Common myeloid progenitor, CD34-positive (primary cell): ENCODE results near the gene ZNF705A.
"Not testable (repeated sequence)": the region's sequence is repeated elsewhere in the genome, so short reads cannot be mapped to it uniquely, and the experiment has no call there.

Experiments
- CTCF ChIA-PET: fragments of 350-600 bp; sonication (Branson Sonifier 250); formaldehyde crosslinking; loops from one replicate; lab custom pipeline; 2021; ENCODE audit warnings: antibody characterized with exemption; lab: Charles Lee
- POLR2A ChIA-PET: fragments of 350-600 bp; sonication (Branson Sonifier 250); formaldehyde crosslinking; loops from one replicate; lab custom pipeline; 2021; ENCODE audit warnings: antibody characterized with exemption; lab: Charles Lee
- DNase-seq, 3 donors: peaks; one replicate each; pipeline versions ENCODE4 v3.0.0 to v3.0.0-alpha.2; 2013
- H3K27ac ChIP-seq, 2 experiments: 1 replicate in 1 of 2; 2 replicates in 1 of 2; pipeline ENCODE4 v1.7.0; 2013; ENCODE audit warnings: inconsistent platforms in 2 of 2, low read length in 2 of 2, mild to moderate bottlenecking in 2 of 2, low read depth in 1 of 2, moderate library complexity in 1 of 2; ENCODE audit not compliant: severe bottlenecking in 2 of 2, insufficient read depth in 1 of 2, poor library complexity in 1 of 2
- H3K27me3 ChIP-seq, 5 experiments: replicated peaks in 2 of 5; 1 replicate in 3 of 5; 2 replicates in 2 of 5; pipeline versions ENCODE4 v1.6.1 to v1.7.0; 2013; ENCODE audit warnings: low read length in 4 of 5, mild to moderate bottlenecking in 2 of 5, moderate library complexity in 2 of 5, inconsistent platforms in 1 of 5; ENCODE audit not compliant: insufficient read depth in 5 of 5, control insufficient read depth in 4 of 5
- H3K36me3 ChIP-seq, 4 experiments: 1 replicate in 2 of 4; 2 replicates in 2 of 4; pipeline versions ENCODE4 v1.6.1 to v1.7.0; 2013; ENCODE audit warnings: low read length in 3 of 4, control low read depth in 1 of 4, mild to moderate bottlenecking in 1 of 4; ENCODE audit not compliant: control insufficient read depth in 4 of 4, insufficient read depth in 4 of 4
- H3K4me1 ChIP-seq, 4 experiments: 1 replicate in 3 of 4; 2 replicates in 1 of 4; pipeline versions ENCODE4 v1.6.1 to v1.7.1; 2013; ENCODE audit warnings: low read length in 3 of 4, mild to moderate bottlenecking in 3 of 4, control low read depth in 1 of 4, inconsistent platforms in 1 of 4, moderate library complexity in 1 of 4; ENCODE audit not compliant: control insufficient read depth in 4 of 4, insufficient read depth in 4 of 4; ENCODE audit errors: control extremely low read depth in 1 of 4
- H3K4me3 ChIP-seq, 7 experiments: 1 replicate in 4 of 7; 2 replicates in 3 of 7; pipeline versions ENCODE4 v1.5.1 to v1.7.0; 2013; ENCODE audit warnings: mild to moderate bottlenecking in 7 of 7, low read length in 6 of 7, moderate library complexity in 6 of 7, inconsistent platforms in 2 of 7, low read depth in 2 of 7, control low read depth in 1 of 7; ENCODE audit not compliant: insufficient read depth in 4 of 7, control insufficient read depth in 1 of 7; ENCODE audit errors: extremely low read depth in 1 of 7
- H3K9me3 ChIP-seq, 5 experiments: 1 replicate in 4 of 5; 2 replicates in 1 of 5; pipeline versions ENCODE4 v1.6.1 to v1.7.1; 2013; ENCODE audit warnings: low read length in 4 of 5, mild to moderate bottlenecking in 2 of 5, inconsistent platforms in 1 of 5, low read depth in 1 of 5, moderate library complexity in 1 of 5; ENCODE audit not compliant: control insufficient read depth in 4 of 5, insufficient read depth in 2 of 5; ENCODE audit errors: control extremely low read depth in 1 of 5
- WGBS: methylation state at CpG from one replicate; pipeline ENCODE4 v1.1.5; 2013; ENCODE audit not compliant: insufficient coverage; 5-methylcytosine and 5-hydroxymethylcytosine counted together

The ZNF705A gene

DNA sequence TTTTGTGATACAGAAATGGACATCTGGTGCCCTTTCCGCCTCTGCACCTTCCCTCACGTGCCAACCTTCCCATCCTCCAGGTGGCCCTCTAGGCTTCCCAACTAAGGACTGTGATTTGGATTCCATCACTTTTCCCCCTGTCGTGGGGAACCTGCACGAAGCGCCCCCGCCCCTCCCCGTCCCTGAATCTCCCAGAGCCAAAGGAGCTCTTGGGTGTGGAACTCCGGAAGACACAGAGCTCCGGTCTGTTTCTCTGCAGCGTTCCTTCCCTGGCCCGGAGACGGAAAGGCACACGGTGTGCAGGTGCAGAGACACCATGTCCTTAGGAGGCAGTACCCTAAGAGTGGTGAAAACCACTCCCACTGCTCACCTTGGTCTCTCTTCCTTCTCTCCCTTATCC lies 66.8 kb downstream of the ZNF705A start:
- whole genome bisulfite sequencing, result 89% methylated on average over 11 of the region's 13 CpGs
- H3K36me3 ChIP-seq, H3K27me3 ChIP-seq, H3K4me1 ChIP-seq, H3K4me3 ChIP-seq, POLR2A ChIA-PET, H3K27ac ChIP-seq, CTCF ChIA-PET, DNase-seq, H3K9me3 ChIP-seq: not testable (repeated sequence)

DNA sequence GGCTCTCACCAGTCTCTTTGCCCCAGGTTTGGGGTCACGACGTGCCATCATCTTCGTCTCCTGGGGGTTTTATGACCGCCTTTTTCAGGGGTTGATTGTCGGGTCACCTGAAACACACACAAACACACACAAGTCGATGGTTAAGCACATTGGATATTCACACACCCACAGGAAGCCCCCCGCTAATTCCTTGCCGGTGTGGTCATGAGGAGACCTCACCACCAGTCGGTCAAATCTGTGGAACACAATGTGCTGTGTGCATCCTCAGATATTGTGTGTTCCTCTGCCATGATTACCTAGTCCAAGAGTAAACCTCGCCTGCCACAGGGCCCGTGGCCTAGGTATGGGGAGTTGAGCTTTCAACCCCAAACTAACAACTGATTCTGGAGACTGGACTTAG lies 68.0 kb downstream of the ZNF705A start:
- CTCF ChIA-PET, POLR2A ChIA-PET, H3K4me1 ChIP-seq, H3K9me3 ChIP-seq, H3K4me3 ChIP-seq, H3K27me3 ChIP-seq, DNase-seq, H3K36me3 ChIP-seq, H3K27ac ChIP-seq: not testable (repeated sequence)
- WGBS, result 100% methylated on average over 3 of the region's 11 CpGs

DNA sequence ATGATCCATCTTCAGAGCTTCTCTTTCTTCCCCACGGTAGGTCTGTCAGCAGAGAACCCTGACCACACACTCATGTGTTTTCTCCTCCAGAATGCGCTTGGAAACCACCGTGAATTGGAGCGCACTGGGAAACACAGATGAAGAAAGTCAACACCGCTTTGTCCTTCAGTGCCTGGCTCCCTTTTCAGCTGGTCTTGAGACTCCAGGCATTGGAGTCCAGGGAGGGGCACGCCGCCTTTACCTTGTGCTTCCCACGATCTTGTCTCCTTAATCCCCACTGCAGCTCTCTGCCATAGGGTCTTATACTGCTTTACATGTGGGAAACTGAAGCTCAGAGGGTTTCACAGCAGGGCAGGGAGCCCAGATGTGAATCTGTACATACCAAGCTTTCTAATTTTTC lies 69.5 kb downstream of the ZNF705A start:
- Histone ChIP-seq H3K4me1 (peaks cover 0 to 7% (median 3%) of the 10 kb centered on the region in 4 experiments), H3K27ac (no peak overlapping the region), H3K36me3 (no peaks in the 10 kb centered on the region), H3K27me3 (no peaks in the 10 kb centered on the region), H3K4me3 (no peak overlapping the region), H3K9me3 (no peaks in the 10 kb centered on the region)
- ChIA-PET POLR2A (no interaction called here), CTCF (interaction anchor here (2.6 kb wide), 1 partner anchor 11 kb away, joined by 11 read pairs; no protein-coding TSS in a partner anchor)
- DNase-seq, result peak in 2 of 3 donors; percentile 5 to 6
- WGBS, result 98% methylated on average over 5 of the region's 8 CpGs

DNA sequence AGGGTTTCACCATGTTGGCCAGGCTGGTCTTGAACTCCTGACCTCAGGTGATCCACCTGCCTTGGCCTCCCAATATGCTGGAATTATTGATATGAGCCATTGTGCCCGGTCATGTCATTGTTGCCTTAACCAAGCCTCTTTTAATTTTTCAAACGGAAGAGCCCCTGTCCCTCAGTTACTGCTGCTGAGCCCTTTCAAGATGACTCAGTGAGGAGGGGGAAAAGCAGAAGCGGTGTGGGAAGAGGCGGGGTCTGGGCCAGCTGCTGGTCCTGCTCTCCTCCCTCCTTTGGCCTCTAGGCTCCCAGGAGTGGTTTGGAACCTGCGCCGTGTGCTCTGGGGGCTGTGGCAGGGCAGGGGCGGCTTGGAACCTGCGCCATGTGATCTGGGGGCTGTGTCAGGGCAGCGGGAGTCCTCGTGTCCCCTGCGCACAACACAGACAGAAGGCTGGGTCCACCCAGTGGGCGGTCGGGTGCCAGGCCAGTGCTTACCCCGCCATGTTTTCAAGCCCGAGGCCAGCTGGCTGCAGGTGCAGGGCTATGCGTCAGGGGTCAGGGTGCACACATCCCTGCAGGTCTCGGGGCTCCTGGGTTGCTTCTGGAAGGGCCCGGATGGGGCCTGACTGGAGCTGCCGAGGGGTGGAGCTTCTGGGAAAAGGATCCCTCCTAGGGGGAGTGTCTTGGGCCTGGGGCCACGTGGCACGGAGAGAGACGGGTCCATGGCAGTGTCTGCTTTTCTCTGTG lies 70.3 kb downstream of the ZNF705A start, which contains the start of gene FAM90A1:
TSS of gene FAM90A1 (minus strand) at position 627 of the 740 bp plus-strand sequence. CDS start 2,786 bp downstream, outside the sequence.
- not testable (repeated sequence) for H3K27me3 ChIP-seq
- 28% methylated on average over 21 of the region's 22 CpGs for WGBS

DNA sequence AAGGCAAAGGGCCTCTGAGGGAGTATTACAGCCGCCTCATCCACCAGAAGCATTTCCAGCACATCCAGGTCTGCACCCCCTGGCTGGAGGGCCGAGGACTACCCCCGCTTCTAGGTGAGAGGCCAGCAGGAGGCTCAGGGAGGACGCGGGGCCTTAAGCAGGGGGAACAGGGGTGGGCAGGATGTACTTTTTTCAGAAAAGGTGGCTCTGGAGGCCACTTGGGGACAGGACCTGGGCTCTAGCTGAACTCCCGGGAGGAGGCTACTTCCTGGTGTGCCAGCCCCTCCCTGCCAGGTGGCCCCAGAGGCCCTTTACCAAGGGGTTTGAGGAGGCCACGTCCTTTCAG lies 70.9 kb downstream of the ZNF705A start:
- POLR2A ChIA-PET, result interaction anchor here (0.6 kb wide), 1 partner anchor 559 kb away, joined by 3 read pairs; no protein-coding TSS in a partner anchor
- peak overlapping the region in 4 of 7 experiments; percentile 32 to 73 (median 55) for H3K4me3 ChIP-seq
- H3K27me3 ChIP-seq, H3K36me3 ChIP-seq, DNase-seq, H3K27ac ChIP-seq, H3K4me1 ChIP-seq, H3K9me3 ChIP-seq: not testable (repeated sequence)
- WGBS, result 30% methylated on average over 4 of the region's 7 CpGs
- CTCF ChIA-PET, result interaction anchor here (2.6 kb wide), 1 partner anchor 9 kb away, joined by 11 read pairs; no protein-coding TSS in a partner anchor

More for the DNA sequence above, 70.3 kb downstream of the ZNF705A start, which contains the start of gene FAM90A1:
- H3K4me3 ChIP-seq, result peak within 1 kb of the TSS in 5 of 7 experiments; percentile 8 to 73 (median 44)
- not testable (repeated sequence) for H3K4me1 ChIP-seq, H3K36me3 ChIP-seq, H3K27ac ChIP-seq, H3K9me3 ChIP-seq
- DNase-seq, result peak; percentile 22 to 83 (median 81)
- ChIA-PET POLR2A (interaction anchor here (0.6 kb wide), 1 partner anchor 558 kb away, joined by 3 read pairs; no protein-coding TSS in a partner anchor), CTCF (interaction anchor here (2.6 kb wide), 1 partner anchor 10 kb away, joined by 11 read pairs; no protein-coding TSS in a partner anchor)

DNA sequence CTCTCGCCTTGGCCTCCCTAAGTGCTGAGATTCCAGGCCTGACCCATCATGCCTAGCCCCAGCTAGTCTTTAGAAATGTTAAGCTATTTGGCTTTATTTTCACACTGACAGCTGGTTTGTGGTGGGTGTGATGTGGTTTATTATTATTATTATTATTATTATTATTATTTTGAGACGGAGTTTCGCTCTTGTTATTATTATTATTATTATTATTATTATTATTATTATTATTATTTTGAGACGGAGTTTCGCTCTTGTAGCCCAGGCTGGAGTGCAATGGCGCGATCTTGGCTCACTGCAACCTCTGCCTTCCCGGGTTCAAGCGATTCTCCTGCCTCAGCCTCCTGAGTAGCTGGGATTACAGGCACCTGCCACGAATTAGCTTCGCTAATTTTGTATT lies 71.8 kb downstream of the ZNF705A start:
- H3K4me1 ChIP-seq, DNase-seq, H3K27me3 ChIP-seq, H3K36me3 ChIP-seq, H3K4me3 ChIP-seq, H3K9me3 ChIP-seq, H3K27ac ChIP-seq: not testable (repeated sequence)
- CTCF ChIA-PET, result interaction anchor here (1.2 to 2.6 kb wide), 2 partner anchors 8 to 117 kb away, joined by 3 to 11 read pairs; no protein-coding TSS in a partner anchor
- no CpG with 5 or more reads among the region's 11 CpGs for WGBS
- POLR2A ChIA-PET, result interaction anchor here (0.7 kb wide), 1 partner anchor 115 kb away, joined by 3 read pairs; no protein-coding TSS in a partner anchor

DNA sequence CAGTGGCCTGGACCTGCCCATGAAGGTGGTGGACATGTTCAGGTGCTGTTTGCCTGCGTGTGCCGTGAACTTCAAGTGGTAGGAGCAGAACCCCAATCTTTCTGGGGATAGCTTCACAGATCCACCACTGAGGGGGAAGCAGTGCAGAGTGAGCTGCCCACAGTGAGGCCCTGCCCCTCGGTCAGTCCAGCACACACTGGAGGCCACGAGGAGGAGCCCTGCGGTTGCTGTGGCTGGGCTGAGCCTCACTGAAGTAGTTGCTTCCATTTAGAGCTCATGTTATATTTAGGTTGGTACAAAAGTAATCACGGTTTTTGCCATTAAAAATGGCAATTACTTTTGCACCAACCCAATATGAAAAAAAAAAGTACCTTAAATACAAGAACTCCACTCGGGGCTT lies 72.7 kb downstream of the ZNF705A start:
- H3K27ac ChIP-seq, H3K4me1 ChIP-seq, H3K36me3 ChIP-seq, H3K27me3 ChIP-seq, DNase-seq, POLR2A ChIA-PET, H3K9me3 ChIP-seq, H3K4me3 ChIP-seq: not testable (repeated sequence)
- WGBS, result 50% methylated on average over 2 of the region's 7 CpGs
- CTCF ChIA-PET, result interaction anchor here (1.2 to 3.2 kb wide), 2 partner anchors 118 to 120 kb away, joined by 3 to 24 read pairs; no protein-coding TSS in a partner anchor
